OCI-LY7 (cell line): ENCODE measurements around the gene FAM20A. TPM values are rescaled to one million over a fixed set of nuclear protein-coding genes. Genes with fewer than 3 reads are reported as not detected.

Experiments
- BruUV-seq: library from RNA; stranded (reverse); fragments of 400-500 nt; replicated peaks from 2 replicates; lab custom pipeline; 2021; lab: Mats Ljungman, UMichigan
- CTCF ChIA-PET: fragments of 300-600 bp; sonication (Branson Sonifier 250); formaldehyde crosslinking; loops from one replicate; lab custom pipeline; 2022; ENCODE audit warnings: antibody characterized with exemption; ENCODE audit not compliant: unreplicated experiment; lab: Charles Lee
- POLR2A ChIA-PET: fragments of 300-600 bp; sonication (Branson Sonifier 250); formaldehyde crosslinking; loops from one replicate; lab custom pipeline; 2022; ENCODE audit warnings: antibody characterized with exemption; lab: Charles Lee
- DNase-seq: peaks from one replicate; pipeline ENCODE4 v3.0.0-alpha.2; 2015; ENCODE audit warnings: low spot score
- H2AFZ ChIP-seq: fragments of 200-600 bp; sonication (generic), shearing (Covaris generic); 2 replicates; pipeline ENCODE4 v1.6.1; 2014; ENCODE audit warnings: mild to moderate bottlenecking, antibody characterized with exemption, low read length, moderate library complexity
- H3K27ac ChIP-seq: fragments of 200-600 bp; sonication (generic); 2 replicates; pipeline ENCODE4 v1.5.1; 2014; ENCODE audit warnings: mixed run types, low read depth, mild to moderate bottlenecking, moderate library complexity, low read length, inconsistent platforms; ENCODE audit not compliant: poor library complexity, severe bottlenecking
- H3K36me3 ChIP-seq: fragments of 200-600 bp; sonication (generic); 2 replicates; pipeline ENCODE4 v1.6.1; 2014; ENCODE audit warnings: mild to moderate bottlenecking, antibody characterized with exemption, low read length, moderate library complexity, mixed read lengths; ENCODE audit not compliant: insufficient read depth
- H3K4me1 ChIP-seq: fragments of 200-600 bp; sonication (generic); 2 replicates; pipeline ENCODE4 v1.5.1; 2014; ENCODE audit warnings: mild to moderate bottlenecking, low read length; ENCODE audit not compliant: insufficient read depth, poor library complexity, severe bottlenecking
- H3K4me2 ChIP-seq: fragments of 200-600 bp; sonication (generic); 2 replicates; pipeline ENCODE4 v1.6.1; 2014; ENCODE audit warnings: mild to moderate bottlenecking, low read length
- H3K4me3 ChIP-seq: fragments of 200-600 bp; sonication (generic); 2 replicates; pipeline ENCODE4 v1.5.1; 2014; ENCODE audit warnings: mild to moderate bottlenecking, low read depth, low read length; ENCODE audit not compliant: poor library complexity, severe bottlenecking
- H3K79me2 ChIP-seq: fragments of 200-600 bp; sonication (generic); 2 replicates; pipeline ENCODE4 v1.6.1; 2016; ENCODE audit warnings: low read depth, mild to moderate bottlenecking, low read length, moderate library complexity, mixed read lengths; ENCODE audit not compliant: insufficient read depth
- H3K9me2 ChIP-seq: fragments of 200-600 bp; sonication (generic); 2 replicates; pipeline ENCODE4 v1.6.1; 2016; ENCODE audit warnings: mild to moderate bottlenecking, low read length, mixed read lengths; ENCODE audit not compliant: insufficient read depth
- H3K9me3 ChIP-seq: fragments of 200-600 bp; sonication (generic); 2 replicates; pipeline ENCODE4 v1.6.1; 2014; ENCODE audit warnings: mild to moderate bottlenecking, mixed run types, low read length, mixed read lengths
- H4K20me1 ChIP-seq: fragments of 200-600 bp; sonication (generic); 2 replicates; pipeline ENCODE4 v1.6.1; 2014; ENCODE audit warnings: mild to moderate bottlenecking, antibody characterized with exemption, low read length, moderate library complexity, mixed read lengths; ENCODE audit not compliant: insufficient read depth
- CTCF ChIP-seq: fragments of 200-600 bp; sonication (generic); conservative IDR thresholded peaks from 2 replicates; pipeline ENCODE4 v1.5.1; 2014; ENCODE audit warnings: mild to moderate bottlenecking, antibody characterized with exemption, low read length, moderate library complexity, mixed read lengths
- EZH2phosphoT487 ChIP-seq: fragments of 200-600 bp; sonication (generic); IDR thresholded peaks from 2 replicates; pipeline ENCODE4 v1.6.1; 2018; ENCODE audit warnings: low read depth, borderline replicate concordance, mild to moderate bottlenecking, mixed run types, antibody characterized with exemption, low read length, moderate library complexity, mixed read lengths
- intact Hi-C: fragments of 100-400 bp; cut with micrococcal nuclease; formaldehyde crosslinking; loops from one replicate; pipeline ENCODE4 v1.10.0; 2022; ENCODE audit not compliant: unreplicated experiment
- total RNA-seq, 2 experiments: library from RNA; depleted of rRNA in 1 of 2; stranded (reverse); fragments of >200 nt in 1 of 2; shearing (Covaris generic) in 1 of 2; gene quantifications; 2 replicates each; pipeline ENCODE4 v1.2.3, GENCODE V29; 2014 to 2022

FAM20A gene
- total RNA-seq, 2 experiments from 2014 or later = not detected

- no peak overlapping the region for H3K4me2 ChIP-seq
Measured at GRCh38 chr17:68580236-68580770, 20.9 kb downstream of the FAM20A start.

DNA sequence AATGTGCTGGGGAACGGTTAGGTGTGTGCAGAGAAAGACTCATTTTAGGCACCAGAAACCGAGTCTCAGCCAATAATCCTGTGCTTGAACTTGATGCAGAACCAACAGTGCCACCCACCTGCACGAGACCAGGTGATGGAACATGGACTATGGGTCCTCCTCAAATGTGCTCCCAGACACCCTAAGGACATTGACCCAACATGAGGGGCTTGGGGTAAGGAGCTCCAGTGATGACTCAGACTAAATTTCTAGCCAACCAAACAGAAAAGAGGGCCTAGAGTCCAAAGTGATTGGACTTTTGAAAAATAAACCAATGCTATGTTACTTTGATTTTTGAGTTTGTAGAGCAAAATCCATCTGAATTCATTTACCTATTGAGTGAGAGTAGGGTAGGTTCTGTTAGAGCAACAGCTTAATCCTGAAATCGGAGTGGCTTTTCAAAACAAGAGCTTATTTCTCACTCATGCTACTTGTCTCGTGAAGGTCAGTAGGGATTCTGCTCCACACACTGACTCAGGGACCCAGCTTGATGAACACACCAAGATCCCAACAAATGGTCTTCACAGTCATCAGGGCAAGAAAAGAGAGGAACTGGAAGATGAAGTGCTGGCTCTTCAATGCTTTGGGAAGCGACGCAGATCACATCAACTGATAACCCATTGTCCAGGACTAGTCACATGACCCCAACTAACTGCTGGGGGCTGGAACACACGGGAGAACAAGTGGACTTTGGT lies 21.8 kb downstream of the FAM20A start:
- H3K9me3 ChIP-seq = no peaks in the 10 kb centered on the region

More at GRCh38 chr17:68580236-68580770, 20.9 kb downstream of the FAM20A start:
- no peaks in the 10 kb centered on the region for H3K4me1 ChIP-seq
- H3K27ac ChIP-seq = no peak overlapping the region
- BruUV-seq = no TSS peak
- ChIA-PET CTCF (no interaction called here), POLR2A (interaction anchor here (1.0 kb wide), 1 partner anchor 26 kb away, joined by 3 read pairs; no protein-coding TSS in a partner anchor)
- no peaks in the 10 kb centered on the region for H3K79me2 ChIP-seq
- no peaks in the 10 kb centered on the region for H3K36me3 ChIP-seq
- no peak for DNase-seq
- no peak for TF ChIP-seq CTCF
- intact Hi-C loops = no loop called here
- H2AFZ ChIP-seq = no peak overlapping the region
- no peaks in the 10 kb centered on the region for H4K20me1 ChIP-seq
- no peaks in the 10 kb centered on the region for H3K9me3 ChIP-seq
- no peak overlapping the region for H3K4me3 ChIP-seq
- no peaks in the 10 kb centered on the region for H3K9me2 ChIP-seq

More for the DNA sequence above, 21.8 kb downstream of the FAM20A start:
- no peaks in the 10 kb centered on the region for H3K9me2 ChIP-seq
- no peak overlapping the region for H2AFZ ChIP-seq
- intact Hi-C loops = no loop called here
- H3K36me3 ChIP-seq = no peaks in the 10 kb centered on the region
- no peak overlapping the region for H3K4me3 ChIP-seq
- TF ChIP-seq CTCF (no peak), EZH2phosphoT487 (no peak)
- no peak for DNase-seq
- no peak overlapping the region for H3K27ac ChIP-seq
- CTCF ChIA-PET = no interaction called here
- no peaks in the 10 kb centered on the region for H4K20me1 ChIP-seq
- H3K4me2 ChIP-seq = no peak overlapping the region
- H3K4me1 ChIP-seq = no peaks in the 10 kb centered on the region
- POLR2A ChIA-PET = interaction anchor here (0.6 to 1.3 kb wide), 3 partner anchors 27 to 61 kb away, joined by 3 read pairs; no protein-coding TSS in a partner anchor
- no TSS peak for BruUV-seq
- no peaks in the 10 kb centered on the region for H3K79me2 ChIP-seq
